K562 (cell line): ENCODE measurements around the gene PIGQ. TPM values are rescaled to one million over a fixed set of nuclear protein-coding genes. Genes with fewer than 3 reads are reported as not detected.
A peak's percentile ranks its signal among the peaks of the same experiment; 100 is the strongest.

Experiments
- CBFB ChIP-seq: sonication (generic); formaldehyde crosslinking; IDR thresholded peaks from 2 replicates; pipeline ENCODE4 v1.4.0; 2020; ENCODE audit warnings: mild to moderate bottlenecking, missing genetic modification reagents
- DMBX1 ChIP-seq: fragments of 250-450 bp; sonication (Bioruptor Pico); IDR thresholded peaks from 2 replicates; pipeline ENCODE4 v1.8.0; 2022; ENCODE audit warnings: inconsistent platforms, mild to moderate bottlenecking, moderate library complexity, borderline replicate concordance
- HNRNPH1 ChIP-seq: fragments of 200-400 bp; formaldehyde crosslinking; optimal IDR thresholded peaks from 2 replicates; pipeline ENCODE3; 2017; ENCODE audit warnings: low read depth, mild to moderate bottlenecking, low read length, moderate library complexity
- ILF3 ChIP-seq: fragments of 450-650 bp; IDR thresholded peaks from 2 replicates; pipeline ENCODE4 v1.6.1; 2018; ENCODE audit warnings: antibody characterized with exemption, mild to moderate bottlenecking, moderate library complexity, borderline replicate concordance
- KLF1 ChIP-seq: fragments of 450-650 bp; IDR thresholded peaks from 2 replicates; pipeline ENCODE4 v1.6.1; 2016; ENCODE audit warnings: missing genetic modification characterization, missing compliant biosample characterization
- L3MBTL2 ChIP-seq: fragments of 450-650 bp; IDR thresholded peaks from 2 replicates; pipeline ENCODE4 v1.6.1; 2016; ENCODE audit warnings: mild to moderate bottlenecking, moderate library complexity
- MAFF ChIP-seq: IDR thresholded peaks from 2 replicates; pipeline ENCODE4 v1.6.1; 2012; ENCODE audit warnings: low read length, improper control_type of control experiment
- MAX ChIP-seq: sonication (generic); formaldehyde crosslinking; IDR thresholded peaks from 2 replicates; pipeline ENCODE4 v1.9.0; 2022; ENCODE audit warnings: mild to moderate bottlenecking, missing genetic modification reagents
- RBM17 ChIP-seq: fragments of 200-400 bp; formaldehyde crosslinking; IDR thresholded peaks from 2 replicates; pipeline ENCODE4 v1.6.1; 2017; ENCODE audit warnings: low read depth, mild to moderate bottlenecking, low read length, borderline replicate concordance
- RREB1 ChIP-seq: fragments of 250-450 bp; sonication (Bioruptor Pico); IDR thresholded peaks from 2 replicates; pipeline ENCODE4 v1.4.0; 2020
- SETDB1 ChIP-seq: IDR thresholded peaks from one replicate; pipeline ENCODE4 v1.6.1; 2012; ENCODE audit warnings: low read length, control low read depth, inconsistent platforms
- SIX5 ChIP-seq, 2 experiments: IDR thresholded peaks; 2 replicates each; pipeline ENCODE4 v1.6.1; 2011; ENCODE audit warnings: low read length in 2 of 2, borderline replicate concordance in 1 of 2, low read depth in 1 of 2, mild to moderate bottlenecking in 1 of 2, moderate library complexity in 1 of 2; ENCODE audit not compliant: insufficient read depth in 1 of 2
- SP2 ChIP-seq: IDR thresholded peaks from 2 replicates; pipeline ENCODE4 v1.6.1; 2011; ENCODE audit warnings: mild to moderate bottlenecking, low read depth, low read length, moderate library complexity; ENCODE audit not compliant: poor library complexity, severe bottlenecking; ENCODE audit errors: extremely low read depth
- SRF ChIP-seq, 2 experiments: fragments of 250-450, 450-650 bp in 1 of 2; sonication (Bioruptor Pico) in 1 of 2; sonication (generic) in 1 of 2; formaldehyde crosslinking; IDR thresholded peaks; 2 replicates each; pipeline versions ENCODE4 v1.5.0 to v1.5.1; 2020 to 2022; ENCODE audit warnings: mild to moderate bottlenecking in 1 of 2, missing genetic modification reagents in 1 of 2
- TAF7 ChIP-seq: fragments of 450-650 bp; IDR thresholded peaks from 2 replicates; pipeline ENCODE4 v1.6.1; 2016; ENCODE audit warnings: missing genetic modification characterization, missing compliant biosample characterization
- TAF9B ChIP-seq: fragments of 450-650 bp; IDR thresholded peaks from 2 replicates; pipeline ENCODE4 v1.6.1; 2018; ENCODE audit warnings: mild to moderate bottlenecking; ENCODE audit not compliant: partially characterized antibody
- THRAP3 ChIP-seq: fragments of 450-650 bp; IDR thresholded peaks from 2 replicates; pipeline ENCODE4 v1.6.1; 2016; ENCODE audit warnings: mild to moderate bottlenecking, inconsistent platforms, borderline replicate concordance
- ZBTB1 ChIP-seq: sonication (generic); formaldehyde crosslinking; IDR thresholded peaks from 2 replicates; pipeline ENCODE4 v1.8.1; 2023; ENCODE audit warnings: missing genetic modification reagents, low read depth, mild to moderate bottlenecking, borderline replicate concordance
- ZNF263 ChIP-seq: sonication (generic); formaldehyde crosslinking; IDR thresholded peaks from 2 replicates; pipeline ENCODE4 v1.8.0; 2022; ENCODE audit warnings: mild to moderate bottlenecking, missing genetic modification reagents, borderline replicate concordance
- ZNF408 ChIP-seq: fragments of 250-450 bp; sonication (Bioruptor Pico); IDR thresholded peaks from 2 replicates; pipeline ENCODE4 v1.4.0; 2020; ENCODE audit warnings: low read depth, mild to moderate bottlenecking, moderate library complexity
- ZNF707 ChIP-seq: fragments of 250-450 bp; sonication (Bioruptor Pico); conservative IDR thresholded peaks from 2 replicates; pipeline ENCODE4 v1.8.0; 2022; ENCODE audit warnings: inconsistent platforms, mild to moderate bottlenecking, moderate library complexity
- polyA plus RNA-seq, 8 experiments: library from polyadenylated mRNA; depleted of rRNA in 4 of 8; stranded (reverse) in 5 of 8; unstranded in 3 of 8; fragments of >200 nt; fragmentation: Nextera tagmentation in 2 of 8; fragmentation: Illumina TruSeq in 1 of 8; extraction: Ambion mirVana in 2 of 8; extraction: Trizol in 1 of 8; gene quantifications; 2 replicates each; pipeline versions ENCODE4 v1.2.1 to v1.2.3, GENCODE V29; 2011 to 2014; ENCODE audit warnings: inconsistent platforms in 1 of 8, missing spikeins in 1 of 8
- total RNA-seq, 7 experiments: library from RNA; depleted of rRNA in 6 of 7; stranded (reverse); fragments of >200 nt in 6 of 7; fragmentation: Illumina TruSeq in 2 of 7; extraction: Trizol in 2 of 7; gene quantifications; 2 replicates each; pipeline versions ENCODE4 v1.2.1 to v1.2.3, GENCODE V29; 2011 to 2021; ENCODE audit warnings: low replicate concordance in 1 of 7

PIGQ gene
- total and polyA plus RNA-seq, 9 of the 15 experiments (the other 6 are each of a cell fraction or from before 2014, with no cell fraction given): 0.20 to 49.6 (median 11.7) TPM

- TF ChIP-seq RREB1 (no peak), MAX (peak; percentile 53), SETDB1 (no peak), L3MBTL2 (0 out of 2 replicates have a peak, but pooled peaks have one; percentile 15), ZNF263 (CRISPR knock-in tag) (0 out of 2 replicates have a peak, but pooled peaks have one; percentile 19), MAFF (no peak), HNRNPH1 (no peak), SIX5 (IDR thresholded peaks at IDR 0.05; ENCODE audit: borderline replicate concordance in 1 of 2, insufficient read depth in 1 of 2, low read depth in 1 of 2, low read length in 2 of 2) (no peak), ZNF408 (CRISPR knock-in tag) (no peak), SRF (CRISPR knock-in tag; IDR thresholded peaks at IDR 0.05) (no peak), ZNF707 (CRISPR knock-in tag) (no peak), DMBX1 (no peak), TAF7 (no peak), ILF3 (no peak), RBM17 (no peak), THRAP3 (peak; percentile 90; the same call in 1 of the 2 replicates), ZBTB1 (no peak), KLF1 (tag) (peak; percentile 26; the same call in 1 of the 2 replicates), TAF9B (no peak), CBFB (CRISPR knock-in tag) (no peak), SP2 (no peak)
Measured at GRCh38 chr16:627454-628239, 57.9 kb downstream of the PIGQ start (continued).
